HepG2 (cell line): Measurements from ENCODE around the gene STK32B. TPM values are rescaled to one million over a fixed set of nuclear protein-coding genes. Genes with fewer than 3 reads are reported as not detected.
A peak's percentile ranks its signal among the peaks of the same experiment; 100 is the strongest.

Experiments used
- ATAC-seq: fragments of 200-7000 bp; cut with Tn5 transposase; 3 replicates; pipeline ENCODE4 v1.9.1; 2020; ENCODE audit warnings: mild to moderate bottlenecking, moderate library complexity
- BruUV-seq: library from RNA; stranded (reverse); fragments of 400-500 nt; replicated peaks from 2 replicates; lab custom pipeline; 2021; lab: Mats Ljungman, UMichigan
- CTCF ChIA-PET: fragments of 300-600 bp; formaldehyde crosslinking; extraction: SDS; loops from one replicate; lab custom pipeline; 2021; ENCODE audit warnings: low total read pairs, inconsistent platforms, low intra/inter-chr PET ratio; lab: Yijun Ruan, JAX
- POLR2A ChIA-PET: fragments of 350-600 bp; sonication (Branson Sonifier 250); formaldehyde crosslinking; loops from one replicate; lab custom pipeline; 2020; ENCODE audit warnings: antibody characterized with exemption, inconsistent platforms; lab: Yijun Ruan, JAX
- DNase-seq: peaks from one replicate; pipeline ENCODE4 v3.0.0-alpha.2; 2015; ENCODE audit warnings: low spot score
- FAIRE-seq: peaks from 3 replicates; lab custom pipeline; 2011; peaks lifted over from hg19 to GRCh38; lab: Jason Lieb, UNC
- H2AFZ ChIP-seq: one replicate; pipeline ENCODE4 v1.6.1; 2011; ENCODE audit warnings: low read length, inconsistent platforms
- H3K27ac ChIP-seq: fragments of 300-600 bp; 3 replicates; pipeline ENCODE4 v1.8.0; 2011; ENCODE audit warnings: mixed run types, mild to moderate bottlenecking, mixed read lengths, low read length, inconsistent platforms; ENCODE audit not compliant: insufficient read depth; ENCODE audit errors: extremely low read length
- H3K27me3 ChIP-seq, 2 experiments: fragments of 200-600 bp in 1 of 2; 2 replicates in 1 of 2; 3 replicates in 1 of 2; pipeline versions ENCODE4 v1.6.0 to v1.8.0; 2011; ENCODE audit warnings: low read length in 2 of 2, mild to moderate bottlenecking in 2 of 2, moderate library complexity in 2 of 2, inconsistent platforms in 1 of 2; ENCODE audit not compliant: insufficient read depth in 2 of 2, control insufficient read depth in 1 of 2
- H3K36me3 ChIP-seq, 2 experiments: fragments of 200-600 bp in 1 of 2; replicated peaks in 1 of 2; 2 replicates in 1 of 2; 3 replicates in 1 of 2; pipeline versions ENCODE4 v1.5.1 to v1.8.0; 2011; ENCODE audit warnings: low read length in 2 of 2, inconsistent platforms in 1 of 2; ENCODE audit not compliant: insufficient read depth in 2 of 2, control insufficient read depth in 1 of 2
- H3K4me1 ChIP-seq: 2 replicates; pipeline ENCODE4 v1.5.1; 2012; ENCODE audit warnings: low read length, inconsistent platforms; ENCODE audit not compliant: insufficient read depth
- H3K4me2 ChIP-seq: 2 replicates; pipeline ENCODE4 v1.6.0; 2011; ENCODE audit warnings: low read depth, low read length, inconsistent platforms
- H3K4me3 ChIP-seq, 3 experiments: fragments of 200-600 bp in 1 of 3; sonication (generic), shearing (Covaris generic) in 1 of 3; replicated peaks in 1 of 3; 2 replicates each; pipeline ENCODE4 v1.5.1; 2011 to 2016; ENCODE audit warnings: low read length in 3 of 3, inconsistent platforms in 2 of 3, low read depth in 2 of 3, mild to moderate bottlenecking in 2 of 3, control low read depth in 1 of 3, mixed read lengths in 1 of 3; ENCODE audit not compliant: insufficient read depth in 1 of 3
- H3K79me2 ChIP-seq: one replicate; pipeline ENCODE4 v1.6.1; 2011; ENCODE audit warnings: low read length, inconsistent platforms; ENCODE audit not compliant: insufficient read depth
- H3K9ac ChIP-seq: 2 replicates; pipeline ENCODE4 v1.6.0; 2011; ENCODE audit warnings: mild to moderate bottlenecking, low read depth, low read length, inconsistent platforms; ENCODE audit not compliant: insufficient read depth
- H3K9me3 ChIP-seq: 2 replicates; pipeline ENCODE4 v1.5.1; 2012; ENCODE audit warnings: mild to moderate bottlenecking, low read length
- H4K20me1 ChIP-seq: 2 replicates; pipeline ENCODE4 v1.6.0; 2011; ENCODE audit warnings: inconsistent platforms, mild to moderate bottlenecking, low read length, moderate library complexity; ENCODE audit not compliant: insufficient read depth
- RELA ChIP-seq: sonication (generic); formaldehyde crosslinking; IDR thresholded peaks from 2 replicates; pipeline ENCODE4 v1.4.0; 2020; ENCODE audit warnings: missing genetic modification reagents
- SCMH1 ChIP-seq: sonication (generic); formaldehyde crosslinking; IDR thresholded peaks from 2 replicates; pipeline ENCODE4 v1.9.0; 2021; ENCODE audit warnings: missing genetic modification reagents, mild to moderate bottlenecking, borderline replicate concordance
- WIZ ChIP-seq: sonication (generic); formaldehyde crosslinking; IDR thresholded peaks from 2 replicates; pipeline ENCODE4 v1.5.1; 2020; ENCODE audit warnings: mild to moderate bottlenecking, missing genetic modification reagents
- ZNF256 ChIP-seq: sonication (generic); formaldehyde crosslinking; conservative IDR thresholded peaks from 2 replicates; pipeline ENCODE4 v1.4.0; 2020; ENCODE audit warnings: missing genetic modification reagents
- ZNF33A ChIP-seq: sonication (generic); formaldehyde crosslinking; IDR thresholded peaks from 2 replicates; pipeline ENCODE4 v1.5.1; 2020; ENCODE audit warnings: missing genetic modification reagents, mild to moderate bottlenecking, moderate library complexity, borderline replicate concordance
- ZNF839 ChIP-seq: sonication (generic); formaldehyde crosslinking; IDR thresholded peaks from 2 replicates; pipeline ENCODE4 v1.4.0; 2020; ENCODE audit warnings: missing genetic modification reagents, mild to moderate bottlenecking, borderline replicate concordance
- WGBS: methylation state at CpG from one replicate; pipeline ENCODE4 v1.1.6; 2017; ENCODE audit warnings: low lambda C conversion rate; 5-methylcytosine and 5-hydroxymethylcytosine counted together
- in situ Hi-C: cut with HindIII; loops from 2 replicates; pipeline ENCODE4 v1.10.0; 2017; ENCODE audit warnings: low pct_unique_long_range_greater_than_20kb; ENCODE audit not compliant: extremely low pct_ligation_motif_present
- intact Hi-C: fragments of 100-400 bp; cut with micrococcal nuclease; formaldehyde crosslinking; loops from one replicate; pipeline ENCODE4 v1.10.0; 2022; ENCODE audit not compliant: unreplicated experiment
- polyA plus RNA-seq, 8 experiments: library from polyadenylated mRNA; depleted of rRNA in 3 of 8; stranded (reverse) in 7 of 8; unstranded in 1 of 8; fragments of >200 nt; fragmentation: Illumina TruSeq in 4 of 8; extraction: Trizol in 4 of 8; gene quantifications; 2 replicates each; pipeline versions ENCODE4 v1.2.1 to v1.2.3, GENCODE V29; 2011 to 2016; ENCODE audit warnings: low read depth in 4 of 8, missing spikeins in 1 of 8, mixed read lengths in 1 of 8; ENCODE audit not compliant: insufficient read depth in 1 of 8
- total RNA-seq, 5 experiments: library from RNA; depleted of rRNA; stranded (reverse); fragments of >200 nt; fragmentation: Illumina TruSeq; extraction: Trizol; gene quantifications; 2 replicates each; pipeline ENCODE4 v1.2.3, GENCODE V29; 2016; ENCODE audit warnings: low read depth in 1 of 5
- TF ChIP-seq, protein P1 (sequence below), 2 experiments: fragments of 450-650 bp in 1 of 2; sonication (generic) in 1 of 2; formaldehyde crosslinking in 1 of 2; IDR thresholded peaks; 2 replicates each; pipeline versions ENCODE4 v1.6.1 to v1.8.0; 2016 to 2022; ENCODE audit warnings: antibody characterized with exemption in 1 of 2, mild to moderate bottlenecking in 1 of 2, missing genetic modification reagents in 1 of 2
- TF ChIP-seq, protein P2 (sequence below): sonication (generic); formaldehyde crosslinking; IDR thresholded peaks from 2 replicates; pipeline ENCODE4 v1.5.0; 2020; ENCODE audit warnings: missing genetic modification reagents
- TF ChIP-seq, protein P3 (sequence below): sonication (generic); formaldehyde crosslinking; IDR thresholded peaks from 2 replicates; pipeline ENCODE4 v1.4.0; 2020; ENCODE audit warnings: low read depth, mild to moderate bottlenecking, missing genetic modification reagents
- TF ChIP-seq, protein P4 (sequence below): sonication (generic); formaldehyde crosslinking; IDR thresholded peaks from 2 replicates; pipeline ENCODE4 v1.4.0; 2020; ENCODE audit warnings: missing genetic modification reagents

Gene STK32B
- total and polyA plus RNA-seq, 2 of the 13 experiments (the other 11 are each of a cell fraction or from before 2014, with no cell fraction given): not detected

DNA sequence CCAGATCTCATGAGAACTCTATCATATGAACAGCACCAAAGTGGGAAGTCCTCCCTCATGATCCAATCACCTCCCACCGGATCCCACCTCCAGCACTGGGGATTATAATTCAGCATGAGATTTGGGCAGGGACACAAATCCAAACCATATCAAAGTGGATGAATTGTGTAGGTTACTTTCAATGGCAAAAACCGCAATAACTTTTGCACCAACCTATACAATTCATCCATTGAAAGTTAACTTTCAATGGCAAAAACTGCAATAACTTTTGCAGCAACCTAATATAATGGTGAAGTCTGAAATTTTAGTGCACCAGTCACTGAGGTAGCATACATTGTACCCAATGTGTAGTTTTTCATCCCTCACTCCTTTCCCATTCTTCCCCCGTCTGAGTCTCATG lies 16.6 kb downstream of the STK32B start (continued):
- TF ChIP-seq, protein P1, sequence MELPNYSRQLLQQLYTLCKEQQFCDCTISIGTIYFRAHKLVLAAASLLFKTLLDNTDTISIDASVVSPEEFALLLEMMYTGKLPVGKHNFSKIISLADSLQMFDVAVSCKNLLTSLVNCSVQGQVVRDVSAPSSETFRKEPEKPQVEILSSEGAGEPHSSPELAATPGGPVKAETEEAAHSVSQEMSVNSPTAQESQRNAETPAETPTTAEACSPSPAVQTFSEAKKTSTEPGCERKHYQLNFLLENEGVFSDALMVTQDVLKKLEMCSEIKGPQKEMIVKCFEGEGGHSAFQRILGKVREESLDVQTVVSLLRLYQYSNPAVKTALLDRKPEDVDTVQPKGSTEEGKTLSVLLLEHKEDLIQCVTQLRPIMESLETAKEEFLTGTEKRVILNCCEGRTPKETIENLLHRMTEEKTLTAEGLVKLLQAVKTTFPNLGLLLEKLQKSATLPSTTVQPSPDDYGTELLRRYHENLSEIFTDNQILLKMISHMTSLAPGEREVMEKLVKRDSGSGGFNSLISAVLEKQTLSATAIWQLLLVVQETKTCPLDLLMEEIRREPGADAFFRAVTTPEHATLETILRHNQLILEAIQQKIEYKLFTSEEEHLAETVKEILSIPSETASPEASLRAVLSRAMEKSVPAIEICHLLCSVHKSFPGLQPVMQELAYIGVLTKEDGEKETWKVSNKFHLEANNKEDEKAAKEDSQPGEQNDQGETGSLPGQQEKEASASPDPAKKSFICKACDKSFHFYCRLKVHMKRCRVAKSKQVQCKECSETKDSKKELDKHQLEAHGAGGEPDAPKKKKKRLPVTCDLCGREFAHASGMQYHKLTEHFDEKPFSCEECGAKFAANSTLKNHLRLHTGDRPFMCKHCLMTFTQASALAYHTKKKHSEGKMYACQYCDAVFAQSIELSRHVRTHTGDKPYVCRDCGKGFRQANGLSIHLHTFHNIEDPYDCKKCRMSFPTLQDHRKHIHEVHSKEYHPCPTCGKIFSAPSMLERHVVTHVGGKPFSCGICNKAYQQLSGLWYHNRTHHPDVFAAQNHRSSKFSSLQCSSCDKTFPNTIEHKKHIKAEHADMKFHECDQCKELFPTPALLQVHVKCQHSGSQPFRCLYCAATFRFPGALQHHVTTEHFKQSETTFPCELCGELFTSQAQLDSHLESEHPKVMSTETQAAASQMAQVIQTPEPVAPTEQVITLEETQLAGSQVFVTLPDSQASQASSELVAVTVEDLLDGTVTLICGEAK (IDR thresholded peaks at IDR 0.05): peak; percentile 89
- TF ChIP-seq, protein P1 (CRISPR knock-in tag; IDR thresholded peaks at IDR 0.05): no peak

DNA sequence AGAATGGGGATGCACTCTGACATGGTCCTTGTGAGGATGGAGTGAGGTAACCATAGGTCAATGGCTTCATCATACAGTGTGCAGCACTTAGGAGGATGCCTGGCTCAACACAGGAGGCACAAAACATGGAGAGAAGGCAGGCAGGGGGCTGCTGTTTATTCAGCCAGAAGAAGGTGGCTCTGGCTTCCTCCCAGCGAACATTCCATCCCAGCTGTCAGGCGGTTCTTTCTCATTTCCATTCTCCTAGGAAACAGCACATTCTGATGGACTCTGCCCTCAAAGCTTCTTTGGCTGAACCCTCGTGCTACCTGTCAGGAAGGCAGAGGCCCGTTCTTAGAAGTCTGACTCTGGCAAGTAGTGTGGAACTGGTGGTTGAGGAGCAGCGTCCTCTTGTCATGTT lies 18.6 kb downstream of the STK32B start:
- Histone ChIP-seq H3K36me3 (no peaks in the 10 kb centered on the region), H3K27ac (no peak overlapping the region), H3K79me2 (no peaks in the 10 kb centered on the region), H3K9me3 (no peaks in the 10 kb centered on the region), H3K4me2 (no peak overlapping the region), H3K4me3 (no peak overlapping the region), H4K20me1 (no peaks in the 10 kb centered on the region), H3K4me1 (no peaks in the 10 kb centered on the region), H2AFZ (no peak overlapping the region), H3K27me3 (no peaks in the 10 kb centered on the region), H3K9ac (no peak overlapping the region)
- in situ Hi-C loops: no loop called here
- BruUV-seq: no TSS peak
- DNase-seq: no peak
- no peak for FAIRE-seq
- ATAC-seq: no peak
- 22% methylated on average over 3 of the region's 5 CpGs for WGBS
- ChIA-PET POLR2A (no interaction called here), CTCF (no interaction called here)
- intact Hi-C loops: no loop called here
- TF ChIP-seq ZNF256 (CRISPR knock-in tag): no peak
- TF ChIP-seq SCMH1 (CRISPR knock-in tag): no peak
- TF ChIP-seq RELA (CRISPR knock-in tag): no peak
- TF ChIP-seq WIZ: no peak
- no peak for TF ChIP-seq ZNF839
- no peak for TF ChIP-seq ZNF33A (CRISPR knock-in tag)
- TF ChIP-seq, protein P2, sequence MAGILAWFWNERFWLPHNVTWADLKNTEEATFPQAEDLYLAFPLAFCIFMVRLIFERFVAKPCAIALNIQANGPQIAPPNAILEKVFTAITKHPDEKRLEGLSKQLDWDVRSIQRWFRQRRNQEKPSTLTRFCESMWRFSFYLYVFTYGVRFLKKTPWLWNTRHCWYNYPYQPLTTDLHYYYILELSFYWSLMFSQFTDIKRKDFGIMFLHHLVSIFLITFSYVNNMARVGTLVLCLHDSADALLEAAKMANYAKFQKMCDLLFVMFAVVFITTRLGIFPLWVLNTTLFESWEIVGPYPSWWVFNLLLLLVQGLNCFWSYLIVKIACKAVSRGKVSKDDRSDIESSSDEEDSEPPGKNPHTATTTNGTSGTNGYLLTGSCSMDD: no peak
- TF ChIP-seq, protein P3, sequence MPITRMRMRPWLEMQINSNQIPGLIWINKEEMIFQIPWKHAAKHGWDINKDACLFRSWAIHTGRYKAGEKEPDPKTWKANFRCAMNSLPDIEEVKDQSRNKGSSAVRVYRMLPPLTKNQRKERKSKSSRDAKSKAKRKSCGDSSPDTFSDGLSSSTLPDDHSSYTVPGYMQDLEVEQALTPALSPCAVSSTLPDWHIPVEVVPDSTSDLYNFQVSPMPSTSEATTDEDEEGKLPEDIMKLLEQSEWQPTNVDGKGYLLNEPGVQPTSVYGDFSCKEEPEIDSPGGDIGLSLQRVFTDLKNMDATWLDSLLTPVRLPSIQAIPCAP: no peak
- TF ChIP-seq, protein P4, sequence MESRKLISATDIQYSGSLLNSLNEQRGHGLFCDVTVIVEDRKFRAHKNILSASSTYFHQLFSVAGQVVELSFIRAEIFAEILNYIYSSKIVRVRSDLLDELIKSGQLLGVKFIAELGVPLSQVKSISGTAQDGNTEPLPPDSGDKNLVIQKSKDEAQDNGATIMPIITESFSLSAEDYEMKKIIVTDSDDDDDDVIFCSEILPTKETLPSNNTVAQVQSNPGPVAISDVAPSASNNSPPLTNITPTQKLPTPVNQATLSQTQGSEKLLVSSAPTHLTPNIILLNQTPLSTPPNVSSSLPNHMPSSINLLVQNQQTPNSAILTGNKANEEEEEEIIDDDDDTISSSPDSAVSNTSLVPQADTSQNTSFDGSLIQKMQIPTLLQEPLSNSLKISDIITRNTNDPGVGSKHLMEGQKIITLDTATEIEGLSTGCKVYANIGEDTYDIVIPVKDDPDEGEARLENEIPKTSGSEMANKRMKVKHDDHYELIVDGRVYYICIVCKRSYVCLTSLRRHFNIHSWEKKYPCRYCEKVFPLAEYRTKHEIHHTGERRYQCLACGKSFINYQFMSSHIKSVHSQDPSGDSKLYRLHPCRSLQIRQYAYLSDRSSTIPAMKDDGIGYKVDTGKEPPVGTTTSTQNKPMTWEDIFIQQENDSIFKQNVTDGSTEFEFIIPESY (CRISPR knock-in tag): no peak
